GM19043 (cell line): ENCODE data around the gene HDAC10.
A peak's percentile ranks its signal among the peaks of the same experiment; 100 is the strongest.
"Not testable (repeated sequence)": the region's sequence is repeated elsewhere in the genome, so short reads cannot be mapped to it uniquely, and the experiment has no call there.

Experiments
- ATAC-seq: cut with Tn5 transposase; IDR thresholded peaks from one replicate; pipeline ENCODE4 v1.9.1; 2021; ENCODE audit warnings: low read depth; ENCODE audit not compliant: unreplicated experiment

Gene HDAC10

GRCh38 chr22:50205781-50206569 lies 45.1 kb downstream of the HDAC10 start:
- ATAC-seq = no peak

GRCh38 chr22:50204998-50205397 lies 46.1 kb downstream of the HDAC10 start:
- not testable (repeated sequence) for ATAC-seq

DNA sequence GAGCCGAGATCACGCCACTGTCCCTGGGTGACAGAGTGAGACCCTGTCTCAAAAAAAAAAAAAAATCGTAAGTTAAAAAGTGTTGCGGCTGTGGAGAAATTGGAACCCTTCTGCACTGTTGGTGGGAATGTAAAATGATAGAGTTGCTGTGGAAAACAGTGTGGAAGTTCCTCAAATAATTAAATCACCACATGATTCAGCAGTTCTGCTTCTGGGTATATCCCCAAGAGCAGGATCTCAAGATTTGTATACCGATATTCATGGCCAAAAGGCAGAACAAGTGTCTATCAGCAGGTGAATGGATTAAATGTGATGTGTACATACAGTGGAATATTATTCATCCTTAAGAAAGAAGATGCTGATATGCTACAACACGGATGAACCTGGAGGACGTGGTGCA lies 46.5 kb downstream of the HDAC10 start:
- no peak for ATAC-seq

- ATAC-seq = no peak
Measured at GRCh38 chr22:50203288-50203687, 47.8 kb downstream of the HDAC10 start.

DNA sequence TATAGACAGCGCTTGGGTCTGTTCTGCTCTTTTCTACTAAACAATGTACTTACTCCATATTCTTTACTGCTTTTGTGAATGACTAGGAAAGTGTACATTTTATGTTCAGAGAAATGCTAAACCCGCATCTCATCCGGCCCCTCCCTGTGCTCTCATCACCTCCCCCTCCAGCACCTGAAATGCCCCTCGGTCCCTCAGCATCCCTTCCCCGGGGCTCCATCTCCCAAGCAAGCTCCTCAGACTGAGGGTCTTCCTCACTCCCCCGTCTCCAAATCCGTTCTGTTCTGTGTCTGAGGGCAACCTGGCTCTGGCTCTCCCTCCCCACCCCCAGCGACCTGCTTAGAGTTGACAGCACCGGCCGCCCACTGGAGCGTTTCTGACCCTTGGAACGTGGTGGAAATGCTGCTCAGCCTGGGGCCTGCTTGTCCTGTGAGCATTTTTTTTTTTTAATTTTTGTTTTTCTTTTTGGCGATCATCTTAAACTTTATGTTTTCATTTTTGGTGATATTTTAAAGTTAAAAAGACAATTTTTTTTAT lies 48.9 kb downstream of the HDAC10 start:
- no peak for ATAC-seq

DNA sequence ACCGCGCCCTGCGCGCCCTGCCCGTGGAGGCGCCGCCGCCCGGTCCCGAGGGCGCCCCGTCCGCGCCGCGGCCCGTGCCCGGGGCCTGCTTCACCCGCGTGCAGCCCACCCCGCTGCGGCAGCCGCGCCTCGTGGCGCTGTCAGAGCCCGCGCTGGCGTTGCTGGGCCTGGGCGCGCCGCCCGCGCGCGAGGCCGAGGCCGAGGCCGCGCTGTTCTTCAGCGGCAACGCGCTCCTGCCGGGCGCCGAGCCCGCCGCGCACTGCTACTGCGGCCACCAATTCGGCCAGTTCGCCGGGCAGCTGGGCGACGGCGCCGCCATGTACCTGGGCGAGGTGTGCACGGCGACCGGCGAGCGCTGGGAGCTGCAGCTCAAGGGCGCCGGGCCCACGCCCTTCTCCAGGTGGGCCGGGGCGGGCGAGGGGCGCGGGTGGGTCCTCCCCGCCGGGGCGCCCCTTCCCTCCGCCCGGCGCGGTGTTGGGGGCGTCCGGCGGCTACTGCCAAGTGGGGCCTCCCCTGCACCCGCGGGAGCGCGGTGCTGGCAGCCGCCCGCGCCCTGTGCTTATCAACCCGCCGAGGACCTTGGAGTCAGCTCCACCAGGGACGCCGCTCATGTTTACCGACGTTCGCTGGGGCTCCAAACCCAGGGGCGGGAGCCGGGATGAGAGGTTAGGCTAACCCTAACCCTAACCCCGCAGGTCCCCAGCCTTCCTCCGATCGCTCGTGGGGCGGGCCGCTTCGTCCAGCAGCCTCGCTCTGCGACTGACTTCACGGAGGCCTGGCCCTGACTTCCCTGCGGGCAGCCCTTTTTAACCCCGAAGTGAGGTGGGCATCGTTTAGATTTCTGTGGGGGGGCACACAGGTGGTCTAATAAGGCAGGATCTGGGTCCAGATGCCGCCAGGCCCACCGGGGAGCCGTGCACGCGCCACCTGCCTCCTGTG lies 49.6 kb downstream of the HDAC10 start:
- ATAC-seq = peak; percentile 19

- peak; percentile 61 for ATAC-seq
Measured at GRCh38 chr22:50200461-50201190, 50.4 kb downstream of the HDAC10 start, which contains the start of gene SELENOO. Gene SELENOO, plus strand, starts transcription at chr22:50201011. Its CDS starts 26 bp downstream, at chr22:50201037.

DNA sequence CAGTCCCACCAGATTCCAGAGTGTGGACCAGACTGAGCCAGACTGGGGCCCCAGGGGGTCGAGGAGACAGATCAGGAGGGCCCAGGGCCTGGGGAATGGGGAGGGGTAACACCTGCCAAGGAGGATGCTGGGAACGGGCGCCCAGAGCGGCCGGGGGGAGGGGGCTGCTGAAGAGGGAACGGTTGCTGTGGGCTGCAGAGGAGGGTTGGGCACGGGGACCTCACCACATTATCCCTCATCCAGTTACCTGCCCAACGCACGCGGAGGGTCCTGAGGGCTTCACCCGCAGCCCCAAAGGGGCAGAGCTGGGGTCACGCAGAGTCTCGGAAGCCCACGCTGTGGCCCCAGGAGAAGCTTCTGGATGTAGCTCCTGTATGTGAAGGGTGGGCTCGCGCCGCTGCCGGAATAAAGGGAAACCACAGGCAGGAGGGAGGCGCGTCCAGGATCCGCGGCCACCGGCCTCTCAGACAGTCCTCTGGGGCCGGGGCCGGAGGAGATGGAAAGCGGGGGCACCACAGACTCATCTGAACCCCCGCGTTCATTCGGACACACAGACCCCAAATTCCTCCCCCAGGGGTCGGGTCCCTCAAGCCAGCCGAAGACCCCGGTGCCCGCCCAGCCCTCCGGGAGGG lies 51.1 kb downstream of the HDAC10 start:
- no peak for ATAC-seq

GRCh38 chr22:50199251-50199721 lies 51.8 kb downstream of the HDAC10 start:
- no peak for ATAC-seq

DNA sequence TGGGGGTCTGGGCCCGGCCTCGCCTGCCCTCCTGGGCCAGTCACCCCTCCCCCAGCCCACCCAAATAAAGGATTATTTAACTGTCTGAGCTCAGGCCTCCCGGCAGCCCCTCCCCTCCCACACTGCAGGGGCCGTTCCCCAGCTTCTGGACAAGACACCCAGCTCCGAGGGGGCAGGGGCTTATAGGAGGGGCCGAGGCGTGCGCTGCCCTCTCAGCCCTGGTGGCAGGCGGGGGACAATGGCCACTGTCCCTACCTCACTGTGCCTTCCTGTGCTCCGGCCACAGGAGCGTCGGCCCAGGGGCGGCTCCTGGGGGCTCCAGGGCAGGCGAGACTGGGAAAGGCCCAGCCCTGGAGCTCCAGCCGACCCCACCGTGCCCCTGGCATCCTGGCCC lies 52.4 kb downstream of the HDAC10 start:
- ATAC-seq = no peak

DNA sequence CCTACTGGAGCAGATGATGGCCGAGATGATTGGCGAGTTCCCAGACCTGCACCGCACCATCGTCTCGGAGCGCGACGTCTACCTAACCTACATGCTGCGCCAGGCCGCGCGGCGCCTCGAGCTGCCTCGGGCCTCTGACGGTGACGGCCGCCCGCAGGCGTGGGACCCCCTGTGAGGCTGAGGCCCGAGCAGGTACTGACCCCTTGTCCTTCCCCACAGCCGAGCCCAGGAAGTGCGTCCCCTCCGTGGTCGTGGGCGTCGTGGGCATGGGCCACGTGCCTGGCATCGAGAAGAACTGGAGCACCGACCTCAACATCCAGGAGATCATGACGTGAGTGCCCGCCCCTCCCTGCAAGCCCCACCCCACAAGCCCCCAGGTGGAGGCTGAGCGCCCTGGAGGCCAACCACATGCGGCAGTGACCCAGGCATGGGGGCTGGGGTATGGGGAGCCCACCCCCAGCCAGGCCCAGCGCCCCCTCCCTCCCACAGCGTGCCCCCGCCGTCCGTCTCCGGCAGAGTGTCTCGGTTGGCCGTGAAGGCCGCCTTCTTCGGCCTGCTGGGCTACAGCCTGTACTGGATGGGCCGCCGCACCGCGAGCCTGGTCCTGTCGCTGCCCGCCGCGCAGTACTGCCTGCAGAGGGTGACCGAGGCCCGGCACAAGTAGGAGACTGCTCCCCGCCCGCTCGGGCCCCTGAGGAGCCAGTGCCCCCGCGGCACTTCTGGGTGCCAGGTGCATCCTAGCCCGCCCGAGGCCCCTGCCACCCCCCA lies 53.0 kb downstream of the HDAC10 start:
- ATAC-seq = no peak

DNA sequence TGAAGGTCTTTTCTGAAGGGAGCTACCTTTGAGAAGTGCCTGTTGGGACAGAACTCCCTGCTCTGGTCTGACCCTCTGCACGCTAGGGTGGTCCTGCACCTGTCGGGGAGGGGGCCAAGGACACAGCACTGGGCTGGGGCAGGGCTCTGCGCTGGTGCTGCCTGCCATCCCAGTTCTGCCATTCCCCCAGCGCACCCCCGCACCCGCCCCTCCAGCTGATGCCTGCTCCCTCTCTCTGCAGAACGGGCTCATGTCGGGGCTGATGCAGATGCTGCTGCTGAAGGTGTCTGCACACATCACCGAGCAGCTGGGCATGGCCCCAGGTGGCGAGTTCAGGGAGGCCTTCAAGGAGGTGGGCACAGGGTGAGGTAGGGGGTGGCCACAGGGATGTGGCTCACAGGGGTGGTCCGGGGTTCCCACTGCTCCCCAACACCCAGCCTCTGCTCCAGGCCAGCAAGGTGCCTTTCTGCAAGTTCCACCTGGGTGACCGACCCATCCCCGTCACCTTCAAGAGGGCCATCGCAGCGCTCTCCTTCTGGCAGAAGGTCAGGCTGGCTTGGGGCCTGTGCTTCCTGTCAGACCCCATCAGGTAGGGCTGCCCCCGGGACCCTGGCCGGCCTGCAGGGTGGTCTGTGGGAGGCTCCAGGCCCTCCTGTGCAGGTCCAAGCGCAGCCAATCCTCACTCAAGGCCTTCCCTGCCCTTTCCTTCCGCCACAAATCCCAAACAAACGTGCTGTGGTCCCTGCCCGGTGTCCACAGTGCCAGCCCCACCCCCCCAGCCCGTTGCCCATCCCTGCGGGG lies 53.9 kb downstream of the HDAC10 start:
- ATAC-seq = no peak

DNA sequence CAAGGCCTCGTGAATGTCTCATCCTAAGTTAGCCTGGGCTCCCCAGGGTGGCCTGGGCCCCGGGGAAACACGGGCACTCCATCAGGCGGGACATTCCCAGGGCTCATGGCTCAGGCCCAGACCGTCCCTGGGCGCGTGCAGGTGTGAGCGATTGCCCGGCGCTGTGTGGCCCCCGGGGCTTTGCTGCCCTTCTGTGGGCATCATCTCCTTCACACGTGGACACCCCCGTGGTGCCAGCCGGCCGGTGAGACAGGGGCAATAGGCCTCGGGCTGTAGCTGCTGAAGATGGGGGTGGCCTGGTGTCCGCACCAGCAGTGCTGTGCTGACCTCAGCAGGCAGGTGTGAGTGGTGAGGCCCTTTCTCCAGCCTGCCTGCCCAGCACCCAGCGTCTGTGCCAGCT lies 54.8 kb downstream of the HDAC10 start:
- no peak for ATAC-seq
